Amniotic epithelial cell (primary cell): ENCODE results near the gene TTC28.

ENCODE experiments used
- DNase-seq: peaks from one replicate; pipeline ENCODE4 v3.0.0-alpha.2; 2010; ENCODE audit warnings: low read depth

Gene TTC28

DNA sequence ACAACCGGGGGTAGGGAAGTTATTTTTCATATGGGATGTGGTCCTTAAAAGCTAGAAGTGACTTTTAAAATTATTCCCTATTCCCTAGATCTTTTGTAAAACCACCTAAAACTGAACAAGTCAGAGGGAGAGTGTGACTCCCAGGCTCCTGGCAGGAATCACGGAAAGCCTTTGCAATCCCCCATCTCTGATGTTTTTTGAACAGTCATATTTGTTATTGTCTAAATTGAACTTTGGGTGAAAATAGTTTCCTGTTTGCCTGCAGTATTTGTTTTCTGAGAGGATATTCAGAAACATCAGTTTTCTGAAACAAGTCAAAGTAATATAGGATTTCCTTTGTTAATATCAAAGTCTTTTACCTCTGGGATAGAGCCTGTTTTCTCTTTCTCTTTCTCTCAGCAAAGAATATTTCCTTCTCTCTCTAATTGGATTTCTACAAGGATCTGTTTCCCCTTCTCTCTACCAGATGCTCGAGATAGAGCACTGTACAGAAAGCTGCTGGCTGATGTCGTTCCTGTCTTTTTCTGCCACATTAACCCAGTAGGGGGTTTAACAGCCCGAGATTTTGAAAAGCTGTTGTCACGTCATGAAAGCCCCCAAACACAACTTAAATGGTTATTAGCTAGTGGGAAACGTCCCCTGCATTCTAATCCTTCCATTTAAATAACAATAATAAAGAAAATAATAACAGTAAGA is 628.4 kb downstream of the TTC28 start:
- DNase-seq = no peak

DNA sequence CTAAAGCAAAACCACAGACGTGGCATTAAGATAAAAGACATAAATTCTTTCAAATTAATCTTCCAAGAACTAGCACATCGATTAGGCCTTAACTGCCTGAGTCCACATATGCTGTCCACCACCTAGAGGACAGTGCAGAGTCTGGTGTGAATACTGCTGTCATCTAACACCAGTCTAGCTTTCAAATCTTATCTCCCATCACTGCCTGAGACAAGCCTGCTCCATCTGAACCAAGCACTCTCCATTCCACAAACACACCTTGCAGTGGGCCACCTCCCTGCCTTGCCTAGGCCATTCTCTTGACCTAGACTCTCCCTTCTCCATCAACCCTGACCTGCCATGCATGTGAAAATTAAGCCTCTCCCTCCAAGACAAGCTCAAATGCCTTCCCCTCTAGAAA is 631.1 kb downstream of the TTC28 start:
- DNase-seq = no peak

DNA sequence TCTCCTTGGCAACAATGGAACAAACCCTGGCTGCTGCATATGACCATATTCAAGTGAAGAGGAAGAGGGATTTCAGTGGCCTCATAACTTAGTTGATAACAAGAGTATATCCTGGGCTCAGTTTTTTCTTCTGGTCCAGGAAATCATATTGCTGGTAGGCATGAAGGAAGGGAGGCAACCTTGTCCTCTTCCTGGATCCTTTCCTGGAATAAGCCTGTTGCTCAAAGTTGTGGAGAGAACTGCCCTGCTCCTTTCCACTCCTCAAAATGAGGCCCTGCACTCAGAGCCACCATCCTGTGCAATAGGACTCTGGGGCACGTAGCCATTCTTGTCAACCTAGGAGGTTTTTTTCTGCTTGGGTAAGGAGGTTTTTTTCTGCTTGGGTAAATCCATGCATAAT is 631.9 kb downstream of the TTC28 start:
- no peak for DNase-seq

DNA sequence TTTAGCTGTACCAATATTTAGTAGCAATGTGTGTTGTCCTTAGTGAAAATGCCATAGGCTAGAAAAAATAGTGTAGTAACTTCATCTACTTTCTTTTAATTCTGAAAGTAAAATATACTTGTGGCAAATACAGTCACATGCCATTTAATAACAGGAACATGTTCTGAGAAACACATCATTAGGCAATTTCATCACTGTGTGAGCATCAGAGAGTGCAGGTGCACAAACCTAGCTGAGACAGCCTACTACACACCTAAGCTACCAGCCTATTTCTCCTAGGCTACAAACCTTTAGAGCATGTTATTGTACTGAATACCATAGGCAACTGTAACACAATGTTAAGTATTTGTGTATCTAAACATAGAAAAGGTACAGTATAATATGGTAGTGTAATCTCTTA is 633.5 kb downstream of the TTC28 start:
- no peak for DNase-seq

DNA sequence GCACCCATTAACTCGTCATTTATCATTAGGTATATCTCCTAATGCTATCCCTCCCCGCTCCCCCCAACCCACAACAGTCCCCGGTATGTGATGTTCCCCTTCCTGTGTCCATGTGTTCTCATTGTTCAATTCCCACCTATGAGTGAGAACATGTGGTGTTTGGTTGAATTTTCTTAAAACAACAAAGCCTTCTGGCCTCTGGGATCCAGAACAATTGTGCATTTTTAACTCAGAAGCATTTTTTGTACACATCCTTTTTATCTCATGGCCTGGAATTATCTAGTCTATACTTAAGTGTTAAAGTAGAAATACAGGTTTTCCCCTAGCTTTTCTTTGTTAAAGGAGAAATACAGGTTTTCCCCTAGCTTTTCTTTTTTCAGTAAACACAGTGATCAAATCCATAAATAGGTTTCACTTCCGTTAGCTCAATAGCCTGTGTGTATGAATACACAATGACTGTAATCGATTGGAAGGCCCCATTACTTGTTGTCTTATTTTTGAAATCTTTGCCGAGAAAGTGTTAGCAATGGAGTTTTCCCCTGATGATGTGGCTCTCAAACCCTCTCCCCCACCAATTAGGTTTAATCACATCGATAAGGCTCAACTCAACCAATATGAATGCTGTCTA is 635.0 kb downstream of the TTC28 start:
- DNase-seq = no peak

DNA sequence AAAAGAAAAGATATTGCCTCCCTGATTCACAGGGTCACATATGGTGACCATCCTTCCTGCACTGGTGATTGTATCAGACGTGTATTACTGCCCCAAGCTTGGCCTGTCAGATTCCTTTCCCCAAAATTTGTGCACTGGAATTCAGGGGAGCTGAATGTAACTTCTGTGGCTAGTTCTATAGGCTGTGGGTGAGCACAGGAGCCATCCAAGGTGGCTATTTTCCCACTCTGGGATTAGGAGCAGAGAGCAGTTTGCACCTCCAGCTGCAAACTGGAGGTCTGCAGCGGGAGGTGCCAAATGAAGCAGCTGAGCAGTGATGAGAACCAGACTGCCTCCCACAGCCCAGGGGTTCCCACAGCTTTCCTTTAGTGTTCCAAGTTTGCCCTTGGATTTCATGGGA is 636.4 kb downstream of the TTC28 start:
- DNase-seq = no peak

DNA sequence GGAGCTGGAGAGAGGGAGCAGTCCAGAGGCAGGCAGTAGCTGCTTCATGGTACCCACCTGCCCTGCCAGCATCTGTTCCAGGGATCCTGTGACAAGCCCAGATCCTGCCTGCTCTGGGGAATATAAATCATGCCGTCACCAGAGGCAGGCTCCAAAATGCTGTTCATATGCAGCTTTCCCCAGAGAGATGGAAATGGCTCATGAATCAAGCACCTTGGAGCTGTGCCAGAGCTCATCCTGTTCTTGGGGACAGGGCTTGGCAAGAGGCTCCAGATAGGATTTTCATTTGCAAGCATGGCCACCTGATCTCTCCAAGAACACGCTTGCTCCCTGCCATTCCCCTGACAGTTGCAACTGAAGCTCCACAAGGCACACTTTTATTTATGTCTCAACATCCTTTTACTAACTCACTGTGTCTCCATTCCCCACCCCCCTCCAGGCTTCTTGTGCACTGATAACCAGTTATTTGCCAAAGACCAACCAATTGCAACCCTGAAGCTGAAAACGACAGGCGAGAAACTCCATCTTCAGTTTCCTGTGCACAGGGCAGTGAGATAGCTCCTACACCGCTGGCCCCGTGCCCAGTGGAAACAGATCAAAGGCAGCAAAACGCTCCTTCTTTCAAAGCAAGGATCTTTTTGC is 644.8 kb downstream of the TTC28 start:
- DNase-seq = peak; percentile 57

DNA sequence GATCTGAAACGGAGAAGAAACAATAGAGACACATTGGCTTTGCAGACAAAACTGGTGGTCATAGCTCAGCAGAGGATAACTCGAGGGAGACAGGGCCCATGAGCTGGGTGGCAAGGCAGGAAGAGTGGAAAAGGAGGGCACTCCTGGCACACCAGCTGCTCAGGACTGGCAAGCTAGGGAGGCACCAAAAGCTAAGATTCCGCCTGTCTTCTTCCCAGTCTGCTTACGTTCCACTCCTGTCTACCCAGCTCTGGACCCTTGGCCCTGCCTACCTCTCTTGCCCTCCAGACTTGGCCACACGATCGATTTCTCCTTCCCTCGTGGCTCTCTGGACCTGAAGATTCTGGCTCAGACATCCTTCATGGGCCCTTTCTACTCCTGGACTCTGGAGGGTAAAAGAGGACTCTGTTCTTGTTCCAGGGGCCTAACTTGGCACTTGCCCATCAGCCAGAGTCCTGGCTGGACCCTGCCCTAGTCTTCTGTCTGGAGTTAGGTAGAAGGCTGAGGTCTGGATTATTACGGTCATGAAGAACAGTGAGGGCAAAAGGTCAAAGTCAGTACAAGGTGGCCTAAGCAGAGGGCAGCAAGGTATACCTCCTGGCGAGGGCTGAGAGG is 645.4 kb downstream of the TTC28 start:
- no peak for DNase-seq

DNA sequence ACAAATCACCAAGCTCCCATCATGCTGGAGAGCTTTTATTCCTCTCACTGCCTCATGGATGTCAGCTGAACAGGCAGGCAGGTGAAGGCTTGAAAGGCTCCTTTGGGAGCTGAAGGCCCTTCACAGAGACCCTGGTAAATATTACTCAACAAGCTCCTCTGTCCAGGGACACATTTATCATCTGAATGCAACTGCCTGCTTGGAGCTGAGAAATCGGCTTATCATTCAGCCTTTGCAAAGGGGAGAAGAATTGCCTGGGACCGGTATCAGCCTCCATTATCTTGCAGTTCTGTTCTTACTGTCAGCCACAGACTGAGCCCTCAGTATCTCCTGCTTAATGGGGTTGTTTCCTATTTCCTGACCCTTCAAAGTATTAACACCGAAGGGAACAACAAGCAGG is 646.8 kb downstream of the TTC28 start:
- peak; percentile 28 for DNase-seq

DNA sequence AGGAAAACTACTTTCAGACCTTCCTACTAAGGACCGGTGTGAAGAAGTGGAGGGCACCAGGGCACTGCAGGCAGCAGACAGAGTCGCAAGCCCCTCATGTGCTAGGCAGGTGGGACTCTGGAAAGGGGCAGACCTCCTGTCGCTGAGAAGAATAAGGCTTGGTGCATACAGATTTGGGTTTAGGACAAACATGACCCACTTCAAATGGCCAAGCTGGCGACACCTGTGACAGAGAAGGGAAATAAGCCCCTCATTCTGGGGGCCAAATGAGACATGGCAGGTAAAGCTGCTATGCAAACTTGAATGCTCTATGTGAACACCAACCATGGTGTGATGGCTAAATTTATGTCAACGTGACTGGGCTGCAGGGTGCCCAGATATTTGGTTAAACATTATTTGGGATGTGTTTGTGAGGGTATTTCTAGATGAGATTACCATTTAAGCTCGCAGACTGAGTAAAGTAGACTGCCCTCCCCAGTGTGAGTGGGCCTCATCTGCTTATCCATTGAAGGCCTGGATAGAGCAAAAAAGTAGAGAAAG is 648.2 kb downstream of the TTC28 start:
- DNase-seq = no peak

DNA sequence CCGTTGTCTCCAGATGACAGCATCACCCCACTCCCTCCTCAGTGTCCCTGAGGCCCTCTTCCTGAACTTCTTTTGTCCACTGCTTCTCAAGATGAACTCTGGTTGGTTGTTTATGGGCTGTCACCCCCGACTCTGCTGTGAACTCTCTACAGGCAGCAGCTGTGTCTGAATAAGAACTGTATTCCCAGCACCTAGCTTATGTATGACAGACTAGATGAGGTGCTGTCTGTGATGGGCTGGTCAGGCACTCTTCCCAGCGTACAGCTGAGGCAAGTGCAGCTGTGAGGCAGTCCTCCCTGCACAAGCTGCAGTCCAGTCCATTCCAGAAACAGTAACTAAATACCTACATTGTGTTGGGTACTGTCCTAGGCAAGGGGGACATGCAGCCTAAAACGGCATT is 649.2 kb downstream of the TTC28 start:
- no peak for DNase-seq

DNA sequence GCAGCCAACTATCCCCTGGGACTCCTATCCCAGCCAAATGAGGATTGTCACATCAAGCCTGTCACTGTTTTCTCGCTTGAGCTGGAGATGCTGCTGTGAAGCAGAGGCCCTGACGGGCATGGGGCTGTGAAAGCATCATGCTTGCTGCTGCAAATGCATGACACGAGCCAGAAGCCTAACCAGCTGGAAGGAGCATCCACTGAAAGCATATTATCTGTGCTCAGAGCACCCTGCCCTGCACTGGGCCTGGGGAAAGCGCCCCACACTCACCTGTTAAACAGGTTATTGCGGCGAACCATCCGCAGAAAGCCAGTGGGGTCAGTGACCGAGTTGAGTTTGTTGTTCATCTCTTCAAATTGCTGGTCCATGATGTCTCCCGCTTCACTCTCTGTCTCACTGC is 649.7 kb downstream of the TTC28 start:
- no peak for DNase-seq

DNA sequence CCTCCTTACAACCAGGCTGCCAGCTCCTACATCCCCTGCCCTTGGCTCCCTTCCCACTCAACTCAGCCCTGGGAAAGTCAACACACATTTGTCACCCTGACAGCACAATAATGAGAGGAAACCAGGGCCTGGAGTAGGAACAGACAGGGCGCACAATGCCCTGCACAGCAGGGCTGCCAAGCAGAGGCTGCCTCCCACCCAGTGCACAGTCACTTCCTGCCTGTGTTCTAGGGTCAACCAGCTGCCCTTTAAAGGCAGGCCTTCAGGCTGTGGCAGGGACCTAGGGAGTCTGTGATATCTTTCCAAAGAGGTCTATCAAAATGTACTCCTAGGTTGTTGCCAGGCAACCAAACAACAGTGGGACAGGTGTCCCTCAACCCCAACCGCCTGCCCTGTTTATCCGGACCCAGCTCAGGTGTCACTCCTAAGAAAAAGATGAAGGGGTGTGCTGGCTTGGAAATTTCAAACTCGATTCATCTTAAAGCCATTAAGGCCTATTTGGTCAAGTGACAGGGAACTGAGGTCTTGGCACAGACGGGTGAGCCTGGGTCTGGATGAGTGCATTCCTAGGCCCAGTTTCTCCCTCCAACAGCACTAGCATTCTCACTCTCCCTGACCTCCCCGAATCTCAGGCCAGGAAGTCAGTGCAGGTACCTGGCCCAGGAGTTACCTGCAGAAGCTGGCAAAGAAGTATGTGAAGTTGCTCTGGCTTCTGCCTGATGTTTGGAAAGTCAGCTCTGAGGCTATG is 650.3 kb downstream of the TTC28 start:
- peak; percentile 54 for DNase-seq

DNA sequence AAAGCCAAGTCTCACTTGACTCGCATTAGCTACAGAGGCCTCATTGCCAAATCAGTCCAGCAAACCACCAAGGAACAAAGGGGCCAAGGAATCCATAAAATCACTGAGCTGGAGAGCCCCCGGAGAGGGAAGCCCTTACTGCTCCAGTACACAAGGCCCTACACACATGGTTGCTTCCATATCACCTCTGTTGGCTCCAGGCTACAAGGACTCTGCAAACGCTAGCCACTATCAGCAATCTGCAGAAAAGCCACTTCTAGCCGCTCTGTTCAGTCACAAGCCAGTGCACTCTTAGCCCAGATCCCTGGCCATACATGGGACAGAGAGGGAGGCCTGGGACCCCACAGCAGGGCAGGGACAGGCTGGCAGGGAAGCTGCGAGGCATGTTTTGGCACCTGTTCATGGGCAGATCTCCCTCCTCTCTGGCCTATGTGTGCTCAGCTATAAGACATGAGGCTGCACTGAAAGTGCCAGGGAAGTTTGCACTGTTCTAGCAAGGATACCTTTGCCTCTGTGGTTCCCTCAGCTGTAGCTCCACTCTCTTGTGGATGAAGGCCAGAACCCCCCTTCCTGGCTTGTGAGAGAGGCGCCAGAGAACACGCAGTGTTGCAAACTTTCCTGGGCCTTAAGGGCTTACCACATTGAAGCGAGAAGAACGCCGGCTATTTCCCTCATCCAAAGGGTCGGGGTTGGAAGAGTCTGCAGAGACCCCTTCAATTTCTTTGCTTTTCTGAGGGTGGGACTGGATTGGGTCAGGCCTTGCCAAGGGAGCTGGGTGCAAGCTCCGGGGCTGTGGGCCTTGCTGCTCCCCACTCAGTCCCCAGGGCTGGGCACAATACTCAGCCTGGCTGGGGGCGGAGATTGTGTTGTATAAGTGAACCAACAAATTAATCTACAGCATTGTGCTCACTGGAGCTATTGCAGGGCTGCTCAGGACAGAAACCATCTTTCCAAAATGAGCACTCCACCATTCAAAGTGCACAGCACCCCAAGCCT is 651.9 kb downstream of the TTC28 start:
- DNase-seq = no peak

DNA sequence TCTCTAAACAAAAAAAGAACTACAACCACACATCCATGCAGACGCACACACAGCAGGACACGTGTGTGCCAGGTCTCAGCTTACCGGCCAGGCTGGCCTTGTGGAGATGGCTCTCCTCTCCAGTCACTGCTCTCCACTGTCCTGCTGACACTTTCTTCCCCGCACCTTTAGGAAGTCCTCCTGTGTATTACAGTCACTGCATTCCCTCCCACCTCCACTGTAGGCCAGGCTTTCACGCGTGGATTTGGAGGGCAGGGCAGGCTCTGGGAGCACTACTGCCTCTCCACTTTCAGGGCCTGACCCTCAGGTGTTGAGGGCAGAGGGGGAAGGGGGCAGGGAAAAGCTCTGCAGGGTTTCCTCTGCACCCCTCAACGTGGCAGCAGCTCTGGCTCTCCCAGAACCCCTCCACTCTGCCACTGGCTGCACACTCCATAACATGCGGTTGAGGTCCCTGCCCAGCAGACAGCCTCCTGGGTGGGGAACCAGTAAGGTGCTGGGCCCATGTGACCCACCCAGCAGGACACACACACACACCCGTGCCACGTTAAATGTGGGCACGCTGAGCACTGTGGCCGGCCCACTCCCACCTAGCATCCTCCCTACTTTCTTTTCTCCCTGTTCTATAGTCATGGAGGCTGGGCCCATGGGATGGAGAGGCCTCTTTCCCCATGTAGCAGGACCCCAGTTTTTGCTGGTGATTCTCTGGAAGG is 653.6 kb downstream of the TTC28 start:
- no peak for DNase-seq

DNA sequence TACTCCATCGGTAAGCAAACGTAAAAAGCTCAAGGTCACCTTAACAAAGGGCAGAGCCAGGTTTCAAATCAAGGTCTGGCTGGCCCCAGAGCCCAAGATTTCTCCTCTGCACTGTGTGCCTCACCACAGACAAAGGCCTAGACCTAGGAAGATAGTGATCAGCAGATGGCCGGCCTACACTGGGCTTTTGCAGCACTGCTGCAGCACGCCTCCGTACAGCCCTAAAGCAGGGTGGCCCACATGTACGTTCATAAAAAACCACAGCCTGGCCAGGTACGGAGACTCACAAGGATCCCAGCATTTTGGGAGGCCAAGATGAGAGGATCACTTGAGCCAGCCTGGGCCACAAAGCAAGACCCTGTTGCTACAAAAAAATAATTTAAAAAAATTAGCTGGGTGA is 654.3 kb downstream of the TTC28 start:
- no peak for DNase-seq

DNA sequence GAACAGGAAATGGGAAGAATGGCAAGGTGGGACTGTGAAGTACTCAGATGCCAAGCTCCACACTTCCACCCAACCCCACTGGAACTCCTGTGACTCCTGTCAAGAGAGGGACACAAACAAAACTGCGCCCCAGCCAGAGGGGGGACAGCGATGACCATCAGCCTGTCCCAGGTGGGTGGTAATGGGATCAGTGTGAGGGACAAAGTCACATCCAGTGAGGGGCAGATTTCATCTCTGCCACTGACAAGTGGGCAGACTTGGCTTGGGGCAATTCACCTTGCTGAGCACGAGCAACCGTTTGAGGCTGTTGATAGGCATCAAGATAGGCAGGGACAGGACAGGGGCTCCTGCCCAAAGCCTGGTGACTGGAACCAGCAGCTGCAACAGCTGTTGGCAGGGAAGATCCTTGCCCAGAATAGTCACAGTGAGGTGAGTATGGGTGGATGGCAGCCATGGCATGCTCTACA is 655.2 kb downstream of the TTC28 start:
- DNase-seq = no peak

DNA sequence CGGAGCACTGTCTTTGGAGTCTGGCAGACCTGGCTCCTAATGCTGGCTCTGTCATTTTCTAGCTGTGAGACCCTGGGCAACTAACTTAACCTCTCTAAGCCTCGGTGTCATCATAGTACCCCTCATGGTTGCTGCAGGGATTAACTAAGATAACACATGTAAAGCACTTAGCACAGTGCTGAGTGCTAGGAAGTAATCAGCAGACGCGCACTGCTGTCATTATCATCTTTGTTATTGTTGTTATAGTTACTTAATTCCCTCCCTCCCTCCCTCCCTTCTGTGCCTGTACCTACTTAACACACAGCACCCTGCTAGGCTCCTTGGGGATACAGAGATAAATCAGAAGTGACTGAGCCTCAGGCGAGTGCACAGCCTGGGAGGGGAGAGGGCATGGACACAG is 655.9 kb downstream of the TTC28 start:
- no peak for DNase-seq

DNA sequence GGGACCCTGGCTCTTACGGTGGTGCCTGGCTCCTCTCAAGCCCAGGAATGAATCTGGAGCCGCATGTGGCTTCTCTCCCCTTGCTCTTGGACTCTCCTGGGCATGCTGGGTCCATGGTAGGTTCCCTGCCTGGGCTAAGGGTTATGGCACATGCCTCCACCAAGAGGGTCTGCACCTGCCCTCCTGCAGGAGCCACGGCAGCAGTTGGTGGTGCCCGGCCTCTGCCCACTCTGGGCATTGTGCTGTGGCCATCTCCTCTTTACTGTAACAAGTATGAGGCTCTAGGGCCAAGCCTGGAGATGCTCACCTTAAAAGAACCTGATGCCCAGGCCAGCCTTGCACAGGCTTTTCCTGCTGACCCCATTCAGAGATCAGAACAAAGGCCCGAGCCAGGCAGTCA is 656.6 kb downstream of the TTC28 start:
- DNase-seq = no peak

DNA sequence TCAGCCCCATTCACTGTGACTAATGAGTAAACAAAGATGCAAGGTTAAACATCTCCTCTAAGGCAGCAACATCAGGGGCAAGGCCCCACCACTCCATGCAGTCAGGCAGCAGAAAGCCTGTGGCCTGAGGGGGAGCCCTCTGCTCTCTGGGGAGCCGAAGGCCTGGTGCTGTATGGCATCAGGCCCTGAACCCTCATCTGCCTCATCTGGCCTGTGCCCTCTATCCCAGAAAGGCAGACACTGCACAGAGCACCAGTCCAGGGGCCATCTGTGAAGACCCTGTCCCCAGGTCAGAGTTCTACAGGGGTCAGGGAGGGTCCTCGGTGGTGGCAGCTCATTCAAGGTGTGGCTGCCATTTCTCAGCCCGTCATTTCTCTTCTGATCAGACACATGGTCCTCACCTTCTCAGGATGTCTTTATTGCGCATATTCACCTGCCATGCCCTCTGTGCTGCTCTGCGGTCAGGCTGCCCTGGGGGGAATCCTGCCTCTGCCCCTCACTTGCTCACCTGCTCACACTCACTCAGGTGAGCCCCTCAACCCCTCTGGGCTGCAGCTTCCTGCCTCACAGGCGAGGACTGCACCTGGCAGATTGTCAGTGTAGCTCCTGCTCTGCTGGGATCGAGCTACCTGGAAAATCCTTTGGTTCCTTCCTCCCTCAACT is 657.5 kb downstream of the TTC28 start:
- no peak for DNase-seq
